Fibroblast of lung (primary cell): ENCODE results near the gene ZFR.

Source experiments
- EZH2 ChIP-seq: IDR thresholded peaks from 2 replicates; pipeline ENCODE4 v1.5.1; 2012; ENCODE audit warnings: low read length, control low read depth, mild to moderate bottlenecking; ENCODE audit errors: missing control alignments
- TF ChIP-seq, protein P1 (sequence below), 2 donors: IDR thresholded peaks in 1 of 2; conservative IDR thresholded peaks in 1 of 2; 1 replicate in 1 of 2; 2 replicates in 1 of 2; pipeline ENCODE4 v1.5.1; 2011 to 2012; ENCODE audit warnings: low read length in 2 of 2, control low read depth in 1 of 2, inconsistent platforms in 1 of 2, low read depth in 1 of 2, mild to moderate bottlenecking in 1 of 2

DNA sequence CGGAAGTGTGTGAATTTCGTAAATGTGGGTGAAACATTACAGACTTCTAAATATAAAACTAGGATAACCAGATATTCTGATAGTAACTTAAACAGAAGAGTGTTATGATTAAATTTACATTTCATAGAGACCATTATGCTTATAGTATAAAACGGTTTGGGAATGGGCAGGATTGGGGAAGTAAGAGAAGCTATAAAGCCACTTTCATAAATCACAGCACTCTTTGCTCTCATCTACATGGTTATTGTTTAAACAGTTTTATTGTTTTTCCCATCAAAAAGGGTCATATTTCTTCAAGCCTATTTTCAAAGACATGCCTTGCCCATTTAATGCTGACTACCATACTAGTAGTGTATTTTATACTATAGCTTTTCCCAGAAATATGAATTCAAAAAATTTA is 9.2 kb downstream of the ZFR start:
- TF ChIP-seq, protein P1, sequence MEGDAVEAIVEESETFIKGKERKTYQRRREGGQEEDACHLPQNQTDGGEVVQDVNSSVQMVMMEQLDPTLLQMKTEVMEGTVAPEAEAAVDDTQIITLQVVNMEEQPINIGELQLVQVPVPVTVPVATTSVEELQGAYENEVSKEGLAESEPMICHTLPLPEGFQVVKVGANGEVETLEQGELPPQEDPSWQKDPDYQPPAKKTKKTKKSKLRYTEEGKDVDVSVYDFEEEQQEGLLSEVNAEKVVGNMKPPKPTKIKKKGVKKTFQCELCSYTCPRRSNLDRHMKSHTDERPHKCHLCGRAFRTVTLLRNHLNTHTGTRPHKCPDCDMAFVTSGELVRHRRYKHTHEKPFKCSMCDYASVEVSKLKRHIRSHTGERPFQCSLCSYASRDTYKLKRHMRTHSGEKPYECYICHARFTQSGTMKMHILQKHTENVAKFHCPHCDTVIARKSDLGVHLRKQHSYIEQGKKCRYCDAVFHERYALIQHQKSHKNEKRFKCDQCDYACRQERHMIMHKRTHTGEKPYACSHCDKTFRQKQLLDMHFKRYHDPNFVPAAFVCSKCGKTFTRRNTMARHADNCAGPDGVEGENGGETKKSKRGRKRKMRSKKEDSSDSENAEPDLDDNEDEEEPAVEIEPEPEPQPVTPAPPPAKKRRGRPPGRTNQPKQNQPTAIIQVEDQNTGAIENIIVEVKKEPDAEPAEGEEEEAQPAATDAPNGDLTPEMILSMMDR (conservative IDR thresholded peaks at IDR 0.05 in 1 of 2, IDR thresholded peaks at IDR 0.05 in 1 of 2; ENCODE audit: low read depth in 1 of 2, low read length in 2 of 2), result no peak
- TF ChIP-seq EZH2, result no peak
